ENCODE measurements around the gene SEBOX. TPM values are rescaled to one million over a fixed set of nuclear protein-coding genes. Genes with fewer than 3 reads are reported as not detected.

SEBOX gene
- total and polyA plus RNA-seq, 4 donors = not detected

DNA sequence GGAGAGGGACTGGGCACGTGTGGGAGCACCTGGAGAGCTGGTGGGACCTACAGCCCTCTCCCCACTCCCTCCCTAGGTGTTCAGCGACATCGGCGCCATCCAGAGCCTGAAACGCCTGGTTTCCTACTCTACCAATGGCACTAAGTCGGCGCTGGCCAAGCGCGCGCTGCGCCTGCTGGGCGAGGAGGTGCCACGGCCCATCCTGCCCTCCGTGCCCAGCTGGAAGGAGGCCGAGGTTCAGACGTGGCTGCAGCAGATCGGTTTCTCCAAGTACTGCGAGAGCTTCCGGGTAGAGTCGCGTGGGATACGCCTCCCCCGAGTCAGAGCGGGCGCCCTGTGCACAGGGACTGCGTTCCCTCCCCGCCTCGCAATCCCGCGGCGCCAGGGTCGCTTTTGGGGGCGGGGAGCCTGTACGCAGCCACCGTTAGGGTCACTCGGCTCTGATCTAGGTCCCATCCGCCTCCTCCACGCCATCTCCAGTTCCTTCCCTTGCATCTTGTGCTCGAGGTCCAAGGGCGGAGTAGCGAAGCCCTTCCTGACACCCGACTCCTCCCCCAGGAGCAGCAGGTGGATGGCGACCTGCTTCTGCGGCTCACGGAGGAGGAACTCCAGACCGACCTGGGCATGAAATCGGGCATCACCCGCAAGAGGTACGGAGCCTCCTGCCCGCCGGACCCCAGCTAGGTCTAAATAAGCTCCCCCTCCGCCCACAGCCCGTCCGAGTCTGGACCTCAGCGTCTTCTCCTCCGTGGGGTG is 19.5 kb upstream of the SEBOX start:
- Histone ChIP-seq H3K4me1 (ENCODE audit: control insufficient read depth in 5 of 5, insufficient read depth in 5 of 5, low read length in 5 of 5) (peaks cover 0 to 20% (median 0%) of the 10 kb centered on the region in 5 donors), H3K9ac (ENCODE audit: insufficient read depth in 1 of 2, low read length in 2 of 2) (no peak overlapping the region), H3K27me3 (ENCODE audit: control insufficient read depth in 3 of 3, insufficient read depth in 3 of 3, low read length in 2 of 3) (peaks cover 0 to 30% (median 6%) of the 10 kb centered on the region in 3 donors), H3K27ac (ENCODE audit: low read depth in 1 of 2, low read length in 1 of 2) (peak overlapping the region in 1 of 2 donors; percentile 59), H3K36me3 (ENCODE audit: control insufficient read depth in 4 of 4, insufficient read depth in 4 of 4, low read length in 4 of 4) (peaks cover 0 to 10% (median 4%) of the 10 kb centered on the region in 4 donors), H3K9me3 (ENCODE audit: control insufficient read depth in 4 of 4, insufficient read depth in 3 of 4, low read length in 3 of 4) (no peaks in the 10 kb centered on the region), H3K4me3 (peak overlapping the region; percentile 47)
- 9 to 18% methylated on average over 56 of the region's 56 CpGs for WGBS, 2 donors
- peak; percentile 86 for ATAC-seq (ENCODE audit: insufficient read depth, low FRiP score)
- TF ChIP-seq, protein P1, sequence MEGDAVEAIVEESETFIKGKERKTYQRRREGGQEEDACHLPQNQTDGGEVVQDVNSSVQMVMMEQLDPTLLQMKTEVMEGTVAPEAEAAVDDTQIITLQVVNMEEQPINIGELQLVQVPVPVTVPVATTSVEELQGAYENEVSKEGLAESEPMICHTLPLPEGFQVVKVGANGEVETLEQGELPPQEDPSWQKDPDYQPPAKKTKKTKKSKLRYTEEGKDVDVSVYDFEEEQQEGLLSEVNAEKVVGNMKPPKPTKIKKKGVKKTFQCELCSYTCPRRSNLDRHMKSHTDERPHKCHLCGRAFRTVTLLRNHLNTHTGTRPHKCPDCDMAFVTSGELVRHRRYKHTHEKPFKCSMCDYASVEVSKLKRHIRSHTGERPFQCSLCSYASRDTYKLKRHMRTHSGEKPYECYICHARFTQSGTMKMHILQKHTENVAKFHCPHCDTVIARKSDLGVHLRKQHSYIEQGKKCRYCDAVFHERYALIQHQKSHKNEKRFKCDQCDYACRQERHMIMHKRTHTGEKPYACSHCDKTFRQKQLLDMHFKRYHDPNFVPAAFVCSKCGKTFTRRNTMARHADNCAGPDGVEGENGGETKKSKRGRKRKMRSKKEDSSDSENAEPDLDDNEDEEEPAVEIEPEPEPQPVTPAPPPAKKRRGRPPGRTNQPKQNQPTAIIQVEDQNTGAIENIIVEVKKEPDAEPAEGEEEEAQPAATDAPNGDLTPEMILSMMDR (IDR thresholded peaks at IDR 0.05; ENCODE audit: control extremely low read depth, extremely low read depth) = no peak
- DNase-seq = peak in 2 of 3 donors; percentile 26 to 30

DNA sequence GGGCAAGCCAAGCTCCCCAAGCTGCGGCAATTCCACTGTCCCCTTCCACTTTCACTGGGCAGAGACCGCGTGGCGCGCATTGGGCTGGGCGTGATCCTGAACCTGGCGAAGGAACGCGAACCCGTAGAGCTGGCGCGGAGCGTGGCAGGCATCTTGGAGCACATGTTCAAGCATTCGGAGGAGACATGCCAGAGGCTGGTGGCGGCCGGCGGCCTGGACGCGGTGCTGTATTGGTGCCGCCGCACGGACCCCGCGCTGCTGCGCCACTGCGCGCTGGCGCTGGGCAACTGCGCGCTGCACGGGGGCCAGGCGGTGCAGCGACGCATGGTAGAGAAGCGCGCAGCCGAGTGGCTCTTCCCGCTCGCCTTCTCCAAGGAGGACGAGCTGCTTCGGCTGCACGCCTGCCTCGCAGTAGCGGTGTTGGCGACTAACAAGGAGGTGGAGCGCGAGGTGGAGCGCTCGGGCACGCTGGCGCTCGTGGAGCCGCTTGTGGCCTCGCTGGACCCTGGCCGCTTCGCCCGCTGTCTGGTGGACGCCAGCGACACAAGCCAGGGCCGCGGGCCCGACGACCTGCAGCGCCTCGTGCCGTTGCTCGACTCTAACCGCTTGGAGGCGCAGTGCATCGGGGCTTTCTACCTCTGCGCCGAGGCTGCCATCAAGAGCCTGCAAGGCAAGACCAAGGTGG is 16.3 kb upstream of the SEBOX start:
- ATAC-seq (ENCODE audit: insufficient read depth, low FRiP score) (no peak), DNase-seq (peak in 2 of 3 donors; percentile 26 to 32)
- Histone ChIP-seq H3K36me3 (ENCODE audit: control insufficient read depth in 4 of 4, insufficient read depth in 4 of 4, low read length in 4 of 4) (peaks cover 0 to 4% (median 0%) of the 10 kb centered on the region in 4 donors), H3K9me3 (ENCODE audit: control insufficient read depth in 4 of 4, insufficient read depth in 3 of 4, low read length in 3 of 4) (no peaks in the 10 kb centered on the region), H3K27ac (ENCODE audit: low read depth in 1 of 2, low read length in 1 of 2) (peak overlapping the region in 1 of 2 donors; percentile 20), H3K9ac (ENCODE audit: insufficient read depth in 1 of 2, low read length in 2 of 2) (no peak overlapping the region), H3K4me3 (no peak overlapping the region), H3K4me1 (ENCODE audit: control insufficient read depth in 5 of 5, insufficient read depth in 5 of 5, low read length in 5 of 5) (peaks cover 0 to 20% (median 0%) of the 10 kb centered on the region in 5 donors), H3K27me3 (ENCODE audit: control insufficient read depth in 3 of 3, insufficient read depth in 3 of 3, low read length in 2 of 3) (peaks cover 0 to 33% (median 6%) of the 10 kb centered on the region in 3 donors)
- WGBS, 2 donors = 23 to 28% methylated on average over 72 of the region's 72 CpGs
- TF ChIP-seq, protein P1 (IDR thresholded peaks at IDR 0.05; ENCODE audit: control extremely low read depth, extremely low read depth) = no peak

DNA sequence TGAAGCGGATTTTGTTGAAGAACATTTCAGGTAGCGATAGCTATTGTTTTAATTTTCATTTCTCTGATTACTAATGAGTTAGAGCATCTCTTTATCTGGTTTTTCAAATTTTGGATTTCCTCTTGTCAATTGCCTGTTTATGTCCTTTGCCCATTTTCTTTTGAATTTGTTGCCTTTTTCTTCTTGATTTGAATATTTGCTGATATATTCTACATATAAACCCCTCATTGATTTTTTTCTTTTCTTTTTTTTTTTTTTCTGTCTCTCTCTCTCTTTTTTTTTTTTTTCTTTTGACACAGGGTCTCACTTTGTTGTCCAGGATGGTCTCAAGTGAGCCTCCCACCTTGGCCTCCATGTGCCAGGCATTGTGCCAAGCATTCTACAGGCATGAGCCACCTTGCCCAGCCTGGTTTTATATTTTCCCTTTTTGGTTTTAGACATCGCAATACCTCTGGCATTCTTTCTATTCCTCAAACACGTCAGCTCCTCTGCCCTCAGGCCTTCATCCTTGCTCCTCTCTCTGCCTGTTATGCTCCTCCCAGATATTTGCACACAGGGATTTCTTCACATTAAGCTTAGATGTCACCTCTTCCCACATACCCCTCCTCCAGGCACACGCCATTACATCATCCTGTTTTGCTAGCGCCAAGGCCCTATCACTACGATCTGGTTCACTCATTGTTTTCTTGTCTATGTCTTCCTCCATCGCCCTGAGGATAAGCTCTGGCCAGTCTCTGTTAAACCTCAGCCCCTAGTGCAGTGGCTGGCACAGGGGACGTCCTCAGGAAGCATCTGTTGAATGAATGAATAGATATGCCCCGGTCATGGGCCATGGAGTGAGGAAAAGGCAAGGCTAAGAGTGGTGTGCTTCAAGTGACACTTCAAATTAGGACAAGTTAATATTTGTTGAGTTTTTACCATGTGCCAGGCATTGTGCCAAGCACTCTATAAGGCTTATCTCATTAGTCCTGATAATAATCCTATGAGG is 15.1 kb upstream of the SEBOX start:
- peak overlapping the region in 1 of 2 donors; percentile 9 for H3K27ac ChIP-seq (ENCODE audit: low read depth in 1 of 2, low read length in 1 of 2)
- no peaks in the 10 kb centered on the region for H3K9me3 ChIP-seq (ENCODE audit: control insufficient read depth in 4 of 4, insufficient read depth in 3 of 4, low read length in 3 of 4)
- H3K9ac ChIP-seq (ENCODE audit: insufficient read depth in 1 of 2, low read length in 2 of 2) = no peak overlapping the region
- 37 to 53% methylated on average over 10 of the region's 10 CpGs for WGBS, 2 donors
- peak in 2 of 3 donors; percentile 38 to 64 for DNase-seq
- peaks cover 0 to 33% (median 6%) of the 10 kb centered on the region in 3 donors for H3K27me3 ChIP-seq (ENCODE audit: control insufficient read depth in 3 of 3, insufficient read depth in 3 of 3, low read length in 2 of 3)
- peaks cover 0 to 4% (median 0%) of the 10 kb centered on the region in 4 donors for H3K36me3 ChIP-seq (ENCODE audit: control insufficient read depth in 4 of 4, insufficient read depth in 4 of 4, low read length in 4 of 4)
- H3K4me3 ChIP-seq = no peak overlapping the region
- no peak for ATAC-seq (ENCODE audit: insufficient read depth, low FRiP score)
- peaks cover 0 to 17% (median 0%) of the 10 kb centered on the region in 5 donors for H3K4me1 ChIP-seq (ENCODE audit: control insufficient read depth in 5 of 5, insufficient read depth in 5 of 5, low read length in 5 of 5)
- TF ChIP-seq, protein P1 (IDR thresholded peaks at IDR 0.05; ENCODE audit: control extremely low read depth, extremely low read depth) = no peak

Data from lung (tissue), 12 donors.